ENCODE measurements around the gene ADRA1B.

- TF ChIP-seq POLR2A (IDR thresholded peaks at IDR 0.05; ENCODE audit: low read length) (no peak), GATA1 (IDR thresholded peaks at IDR 0.05; ENCODE audit: low read depth, low read length) (no peak)
These were observed 4.9 kb upstream of the ADRA1B start for GRCh38 chr5:159911349-159911748.
